GM19025 (cell line): ENCODE measurements around the gene RAB30.
A peak's percentile ranks its signal among the peaks of the same experiment; 100 is the strongest.

Experiments used
- ATAC-seq: cut with Tn5 transposase; IDR thresholded peaks from one replicate; pipeline ENCODE4 v1.9.1; 2021; ENCODE audit warnings: mild to moderate bottlenecking, low read depth, moderate library complexity; ENCODE audit not compliant: unreplicated experiment

The RAB30 gene

DNA sequence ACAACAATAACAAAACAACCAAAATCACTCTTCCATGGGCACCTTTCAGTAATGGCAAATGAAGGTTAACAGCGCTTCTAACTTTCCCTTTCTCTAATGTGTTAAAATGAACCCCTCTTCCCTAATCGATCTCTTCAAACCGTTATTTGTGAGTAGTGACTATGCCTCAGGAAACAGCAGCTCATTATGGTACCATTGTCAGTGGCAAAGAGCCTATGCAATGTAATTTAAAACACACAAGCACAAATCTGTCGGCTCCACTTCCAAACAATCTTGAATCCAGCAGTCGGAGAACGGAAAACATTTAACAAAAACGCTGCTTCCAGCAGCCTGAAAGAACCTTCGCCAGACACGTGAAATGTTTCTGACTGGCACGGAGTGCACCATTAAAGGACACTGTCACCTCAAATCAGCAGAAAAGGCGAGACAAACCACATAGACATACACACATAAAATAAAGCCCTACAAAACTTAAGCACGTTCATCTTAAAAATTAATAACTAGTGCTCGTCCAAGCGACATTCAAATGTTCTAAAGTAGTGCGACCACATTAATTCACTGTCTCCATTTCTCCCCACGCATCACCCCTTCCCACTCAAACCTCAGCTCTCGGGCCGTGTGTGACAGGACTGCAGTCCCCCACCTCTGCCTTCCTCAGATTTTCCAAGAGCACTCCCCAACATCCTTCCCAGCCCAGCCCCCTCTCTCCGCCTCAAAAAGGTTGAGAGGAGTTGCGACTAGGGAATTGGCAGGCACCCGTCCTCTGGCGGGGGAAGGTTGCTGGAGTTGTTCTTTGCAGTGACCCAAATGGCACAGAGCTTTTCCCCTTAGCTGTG, 748 bp downstream of the RAB30 start:
- ATAC-seq = no peak

DNA sequence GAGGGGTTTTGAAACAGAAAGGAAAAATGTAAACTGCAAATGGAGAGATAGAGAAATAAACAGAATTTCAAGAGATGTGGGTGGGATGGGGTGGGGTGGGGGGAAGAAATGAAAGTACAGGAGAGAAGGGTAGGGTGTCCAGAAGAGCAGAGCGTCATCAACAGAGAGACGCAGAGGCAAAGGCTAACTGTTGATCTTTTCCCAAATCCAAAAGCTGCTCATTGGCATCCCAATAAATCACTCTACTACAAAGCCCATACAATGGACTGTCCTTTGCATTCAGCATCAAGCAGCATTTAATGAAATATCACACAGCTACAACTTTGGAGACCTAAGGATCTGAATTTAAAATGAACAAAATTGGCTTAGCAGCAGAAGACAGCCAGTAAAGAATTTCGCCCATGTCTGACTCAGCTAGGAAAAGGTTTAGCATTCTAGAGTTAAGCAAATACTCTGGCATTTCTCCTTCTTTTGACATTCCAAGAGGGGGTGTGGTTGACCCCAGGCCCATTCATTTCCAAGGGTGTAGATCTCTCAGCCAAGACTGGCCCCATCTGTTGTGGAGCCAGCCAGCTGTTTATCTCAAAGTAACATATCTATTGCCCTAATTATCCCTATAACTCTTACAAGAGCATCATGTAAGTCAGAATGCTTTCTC, 1.5 kb downstream of the RAB30 start:
- no peak for ATAC-seq

DNA sequence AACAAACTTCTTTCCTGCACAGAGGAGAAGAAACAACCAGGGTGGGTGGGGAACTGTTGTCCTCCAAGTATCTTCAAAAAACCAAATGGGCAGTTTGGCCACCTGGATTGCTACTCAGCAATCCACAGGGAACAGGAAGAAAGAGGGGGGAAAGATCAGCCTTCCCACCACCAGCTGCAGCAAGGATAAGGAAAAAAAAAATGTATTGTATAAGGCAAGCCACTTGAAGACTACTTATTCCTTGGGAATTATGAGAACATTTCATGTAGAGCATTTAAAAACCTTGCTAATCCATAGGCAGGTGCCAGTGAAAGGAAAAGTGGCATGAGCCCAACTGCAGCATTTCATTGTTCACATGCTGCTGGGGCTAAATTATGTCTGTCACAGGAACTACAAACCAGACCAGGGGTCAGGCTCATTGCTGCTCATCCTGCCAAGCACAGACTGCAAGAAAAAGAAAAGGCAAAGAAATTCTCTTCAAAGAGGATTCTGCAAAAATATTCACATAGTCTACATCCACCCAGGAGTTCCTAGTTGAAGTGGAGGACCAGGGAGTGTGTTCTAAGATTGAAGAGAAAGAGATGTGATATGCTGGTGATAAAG, 2.2 kb downstream of the RAB30 start:
- ATAC-seq = no peak

DNA sequence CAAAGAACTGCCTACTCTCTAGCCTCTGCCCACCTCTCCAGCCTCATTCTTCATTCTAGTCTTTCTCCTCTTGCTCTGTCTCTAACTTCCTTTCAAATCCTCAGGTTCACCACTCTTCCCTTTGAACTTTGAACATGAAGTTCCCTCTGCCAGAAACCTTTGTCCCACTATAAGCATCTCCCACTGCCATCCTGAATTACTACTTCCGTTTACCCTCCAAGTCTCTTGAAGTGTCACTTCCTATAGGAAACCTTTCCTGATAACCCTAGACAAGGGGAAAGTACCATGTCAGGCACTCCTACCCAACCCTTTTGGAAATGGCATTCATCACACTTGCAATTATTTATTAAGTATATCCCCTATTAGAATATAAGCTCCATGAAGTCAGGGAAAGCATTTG, 3.1 kb downstream of the RAB30 start:
- ATAC-seq = no peak

DNA sequence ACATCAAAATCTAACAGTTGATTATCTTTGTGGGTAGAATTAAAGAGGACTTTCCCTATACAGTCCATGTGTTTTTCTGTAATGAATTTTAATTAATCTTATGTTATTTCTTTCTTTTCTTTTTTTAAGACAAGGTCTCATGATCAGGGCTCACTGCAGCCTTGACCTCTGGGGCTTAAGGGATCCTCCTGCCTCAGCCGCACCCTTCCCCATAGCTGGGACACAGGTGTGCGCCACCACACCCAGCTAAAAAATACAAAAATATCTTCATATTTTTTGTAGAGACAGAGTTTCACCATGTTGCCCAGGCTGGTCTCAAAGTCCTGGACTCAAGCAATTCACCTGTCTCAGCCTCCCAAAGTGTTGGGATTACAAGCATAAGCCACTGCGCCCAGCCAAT, 7.7 kb downstream of the RAB30 start:
- no peak for ATAC-seq

DNA sequence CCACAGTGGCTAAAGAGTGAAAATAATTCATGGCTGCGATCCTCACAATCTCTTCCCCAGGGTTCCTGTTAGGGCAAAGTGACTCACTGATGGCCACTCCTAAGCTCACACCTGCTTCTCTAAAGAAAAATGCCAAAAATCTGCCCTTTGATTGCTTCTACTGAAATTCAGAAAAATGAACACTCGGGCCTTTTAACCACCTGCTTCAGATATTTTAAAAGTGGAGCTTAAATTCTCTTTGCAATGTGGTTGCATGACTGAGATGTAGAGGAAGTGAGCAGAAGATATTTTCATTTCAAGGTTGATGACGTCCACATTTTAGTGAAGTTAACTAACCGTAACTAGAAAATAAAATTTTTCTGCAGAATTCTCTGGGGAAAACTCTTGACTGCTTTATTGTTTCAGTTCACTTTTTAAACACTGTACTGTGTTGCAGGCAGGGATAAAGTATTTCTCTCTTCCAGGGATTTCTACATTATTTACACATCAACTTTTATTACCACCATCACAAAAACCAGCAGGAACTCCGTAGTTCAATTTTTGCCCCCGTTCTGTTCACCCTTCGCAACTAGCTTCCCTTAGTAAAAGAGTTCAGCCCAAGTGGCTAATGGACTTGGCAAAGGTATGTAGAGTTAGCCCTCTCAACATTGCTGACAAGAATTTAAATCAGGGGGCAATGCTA, 8.5 kb downstream of the RAB30 start:
- peak; percentile 60 for ATAC-seq

DNA sequence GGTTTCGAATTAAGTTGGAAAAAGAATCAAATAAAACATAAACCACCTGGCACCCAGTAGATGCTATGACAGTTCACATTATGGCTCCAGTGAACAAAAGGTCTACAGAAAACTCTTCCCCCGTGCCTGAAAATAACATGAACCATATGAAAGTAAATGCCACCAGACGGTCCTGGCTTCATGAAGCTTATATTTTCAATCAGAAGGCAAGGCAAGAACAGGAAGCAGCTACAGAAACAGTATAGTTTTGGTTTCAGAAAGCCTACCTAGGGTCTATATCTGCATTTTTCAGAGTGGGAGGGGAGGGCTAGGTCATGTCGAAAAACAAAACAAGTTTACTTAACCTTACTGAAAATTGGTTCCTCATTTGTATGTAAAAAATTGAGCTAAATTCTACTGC, 9.8 kb downstream of the RAB30 start:
- peak; percentile 65 for ATAC-seq

DNA sequence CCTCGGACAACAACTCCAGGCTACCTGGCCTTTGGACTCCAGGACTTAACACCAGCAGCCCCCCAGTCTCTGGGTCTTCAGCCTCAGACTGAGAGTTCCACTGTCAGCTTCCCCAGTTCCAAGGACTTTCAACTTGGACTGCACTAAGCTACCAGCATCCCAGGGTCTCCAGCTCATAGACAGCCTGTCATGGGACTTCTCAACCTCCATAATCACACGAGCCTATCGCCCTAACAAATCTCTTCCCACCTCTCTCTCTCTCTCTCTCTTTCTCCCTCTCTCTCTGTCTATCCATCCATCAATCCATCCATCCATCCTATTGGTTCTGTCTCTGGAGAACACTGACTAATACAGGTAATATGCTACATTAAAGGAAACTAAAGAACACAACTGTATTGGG, 10.7 kb downstream of the RAB30 start:
- no peak for ATAC-seq

DNA sequence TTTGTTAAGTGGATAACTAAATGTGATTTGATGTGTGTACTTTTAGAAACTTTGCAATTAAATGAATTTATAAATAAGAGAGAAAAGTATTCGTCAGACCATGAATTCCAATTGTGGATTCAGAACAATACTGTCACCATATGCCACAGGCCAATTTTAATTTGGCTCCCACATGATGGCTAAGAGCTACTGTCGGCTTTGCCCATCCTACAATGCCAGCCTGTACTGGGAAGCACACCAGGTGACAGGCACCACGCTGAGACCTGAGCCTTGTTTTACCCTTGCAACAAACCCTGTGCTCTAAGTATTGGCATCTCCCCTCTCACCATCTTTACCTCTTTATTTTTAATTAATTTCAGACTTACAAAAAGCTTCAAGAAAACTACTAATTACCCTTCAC, 14.0 kb downstream of the RAB30 start:
- no peak for ATAC-seq

DNA sequence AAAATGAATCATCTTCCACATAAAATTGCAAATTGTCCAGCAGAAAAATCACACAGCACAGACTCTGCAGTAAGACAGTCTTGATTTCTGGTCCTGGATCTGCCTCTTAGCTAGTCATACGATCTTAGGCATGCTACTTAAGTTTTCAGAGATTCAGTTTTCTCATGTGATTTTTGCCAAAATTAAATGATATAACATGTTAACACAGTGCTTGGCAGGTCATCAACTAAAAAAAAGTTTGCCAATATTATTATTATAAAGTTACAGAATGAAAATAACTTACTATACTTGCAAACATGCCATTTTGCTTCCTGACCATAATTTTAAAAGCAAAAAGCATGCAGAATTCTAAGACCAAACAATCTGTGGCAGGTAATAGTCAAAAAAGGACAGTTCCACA, 15.1 kb downstream of the RAB30 start:
- ATAC-seq = no peak

DNA sequence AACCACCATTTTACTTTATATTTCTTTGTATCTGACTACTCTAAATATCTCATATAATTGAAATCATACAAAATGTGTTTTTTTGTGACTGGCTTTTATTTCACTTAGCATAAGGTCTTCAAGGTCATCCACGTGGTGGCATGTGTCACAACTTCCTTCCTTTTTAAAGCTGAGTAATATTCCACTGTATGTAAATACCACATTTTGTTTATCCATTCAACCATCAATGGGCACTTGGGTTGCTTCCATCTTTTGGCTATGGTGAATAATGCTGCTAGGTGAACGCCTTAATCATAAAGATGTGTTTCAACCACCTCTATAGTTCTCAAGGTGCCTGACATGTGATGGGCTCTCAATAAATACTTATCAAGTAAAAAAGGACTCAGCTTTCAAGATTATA, 15.5 kb downstream of the RAB30 start:
- ATAC-seq = no peak

DNA sequence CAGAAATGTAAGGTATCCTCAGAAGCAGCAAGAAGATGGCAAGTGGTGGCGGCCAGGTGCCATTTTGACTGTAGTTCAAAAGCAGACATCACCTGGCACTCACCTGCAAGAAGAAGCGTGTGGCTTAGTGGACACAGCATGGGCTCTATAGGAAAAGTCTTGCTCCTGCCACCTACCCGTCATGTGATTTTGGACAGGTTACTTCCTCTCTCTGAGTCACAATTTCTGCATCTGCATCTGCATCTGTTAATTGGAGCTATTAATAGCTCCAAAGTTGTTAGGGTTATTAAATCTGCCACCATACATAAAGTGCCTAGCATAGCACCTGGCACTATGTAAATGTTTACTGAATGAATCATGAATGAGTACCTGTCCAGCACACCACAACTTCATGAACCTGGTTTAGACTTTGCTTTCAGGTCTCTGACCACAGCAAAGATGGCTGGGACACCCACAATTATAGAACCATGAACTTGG, 16.8 kb downstream of the RAB30 start:
- ATAC-seq = no peak

DNA sequence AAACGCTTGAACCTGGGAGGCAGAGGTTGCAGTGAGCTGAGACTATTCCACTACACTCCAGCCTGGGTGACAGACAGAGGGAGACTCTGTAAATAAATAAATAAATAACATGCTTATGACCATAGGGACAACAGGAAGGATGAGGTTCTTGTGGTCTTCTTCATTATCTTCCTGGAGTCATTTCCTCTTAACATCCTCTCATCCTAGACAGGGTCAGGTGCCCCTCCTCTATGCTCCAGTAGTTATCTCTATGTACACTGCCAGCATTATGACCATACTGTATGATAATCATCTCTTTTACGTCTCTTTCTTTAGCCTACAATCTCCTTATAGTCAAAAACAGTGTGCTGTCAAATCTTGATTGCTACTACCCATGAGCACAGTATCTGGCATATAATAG, 17.7 kb downstream of the RAB30 start:
- peak; percentile 62 for ATAC-seq

DNA sequence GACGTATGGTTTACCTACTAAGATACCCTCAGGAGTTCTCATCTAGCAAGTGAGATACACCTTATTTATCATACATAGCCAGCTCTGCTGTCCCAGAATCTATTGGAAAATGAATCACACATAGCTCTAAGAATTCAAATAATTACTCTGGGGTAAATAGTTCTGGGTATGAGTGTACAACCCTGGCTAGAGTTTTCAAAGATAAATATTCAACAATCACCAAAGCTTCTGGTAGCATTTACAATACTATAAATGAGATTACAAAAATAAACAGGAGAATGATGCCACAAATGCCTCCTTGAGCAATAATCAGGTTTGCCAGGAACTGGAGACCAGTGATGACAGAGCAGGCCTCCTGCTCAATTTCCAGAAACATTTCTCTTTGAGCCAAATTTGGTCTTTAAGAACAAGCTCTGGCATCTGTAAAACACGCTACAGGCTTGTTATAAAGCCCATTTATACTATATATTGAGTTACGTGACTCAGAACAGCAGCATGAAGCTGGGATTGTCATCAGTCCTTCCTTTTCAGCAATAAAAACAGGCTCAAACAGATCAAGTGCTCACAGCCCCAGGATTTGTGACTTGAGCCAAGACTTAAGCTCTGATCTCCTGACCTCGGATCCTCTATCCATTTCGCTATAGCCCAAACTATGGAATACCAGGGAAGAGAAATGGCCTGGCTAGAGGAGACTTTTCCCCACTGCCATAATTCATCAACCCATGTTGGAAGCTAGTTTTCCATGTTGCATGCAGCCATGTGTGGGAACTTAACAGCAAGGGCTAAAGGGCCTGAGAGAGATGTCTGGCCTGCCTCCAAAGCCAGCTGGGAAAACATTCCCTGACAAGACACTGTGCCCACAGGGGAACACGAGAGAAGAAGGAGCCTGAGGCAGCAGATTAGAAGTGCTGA, 19.7 kb downstream of the RAB30 start:
- ATAC-seq = no peak

DNA sequence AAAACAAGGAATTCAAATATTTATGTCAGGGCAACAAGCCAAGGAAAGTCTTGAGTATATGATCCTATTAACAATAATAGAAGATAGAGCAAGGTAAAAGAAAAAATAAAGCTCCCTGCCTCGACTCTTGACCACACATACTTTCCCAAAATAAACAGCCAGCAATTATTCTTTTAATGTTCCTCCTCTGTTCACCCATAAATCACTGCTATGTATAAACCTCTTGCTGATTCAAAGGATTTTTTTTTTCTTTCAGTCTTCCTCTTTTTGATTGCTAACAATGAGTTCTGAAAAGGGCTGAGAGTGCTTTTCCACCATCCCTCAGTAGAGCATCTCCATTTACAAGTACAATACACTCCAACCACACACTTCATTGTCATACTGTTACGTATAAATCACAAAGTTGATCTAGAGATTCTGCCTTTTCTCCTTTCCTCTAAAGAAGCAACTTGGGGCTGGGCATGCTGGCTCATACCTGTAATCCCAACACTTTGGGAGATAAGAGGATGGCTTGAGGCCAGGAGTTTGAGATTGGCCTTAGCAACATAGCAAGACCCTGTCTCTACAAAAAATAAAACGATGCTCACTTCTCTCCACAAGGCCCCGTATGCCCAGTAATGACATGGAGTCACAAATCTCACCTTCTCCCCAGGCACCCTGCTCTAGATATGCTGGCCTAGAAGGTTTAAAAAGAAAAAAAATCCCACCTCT, 24.0 kb downstream of the RAB30 start:
- ATAC-seq = no peak

DNA sequence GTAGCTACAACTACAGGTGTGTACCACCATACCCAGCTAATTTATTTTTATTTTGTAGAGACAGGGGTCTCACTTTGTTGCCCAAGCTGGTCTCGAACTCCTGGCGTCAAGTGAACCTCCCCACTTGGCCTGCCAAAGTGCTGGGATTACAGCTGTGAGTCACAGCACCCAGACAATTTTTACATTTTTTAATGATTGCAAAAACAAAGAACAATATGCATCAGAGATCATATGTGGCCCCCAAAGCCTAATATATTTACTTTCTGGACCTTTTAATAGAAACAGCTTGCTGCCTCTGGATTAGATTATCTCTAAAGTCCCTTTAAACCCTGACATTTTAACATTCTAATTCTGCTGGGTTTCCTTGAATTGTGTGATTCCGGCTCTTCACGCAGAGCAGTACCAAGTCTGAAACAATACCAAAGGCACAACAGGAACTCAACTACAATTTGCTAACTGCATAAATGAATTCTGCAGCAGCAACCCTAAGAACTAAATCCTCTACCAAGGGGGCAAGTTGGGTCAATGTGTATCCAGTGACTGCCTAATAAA, 25.0 kb downstream of the RAB30 start:
- no peak for ATAC-seq

DNA sequence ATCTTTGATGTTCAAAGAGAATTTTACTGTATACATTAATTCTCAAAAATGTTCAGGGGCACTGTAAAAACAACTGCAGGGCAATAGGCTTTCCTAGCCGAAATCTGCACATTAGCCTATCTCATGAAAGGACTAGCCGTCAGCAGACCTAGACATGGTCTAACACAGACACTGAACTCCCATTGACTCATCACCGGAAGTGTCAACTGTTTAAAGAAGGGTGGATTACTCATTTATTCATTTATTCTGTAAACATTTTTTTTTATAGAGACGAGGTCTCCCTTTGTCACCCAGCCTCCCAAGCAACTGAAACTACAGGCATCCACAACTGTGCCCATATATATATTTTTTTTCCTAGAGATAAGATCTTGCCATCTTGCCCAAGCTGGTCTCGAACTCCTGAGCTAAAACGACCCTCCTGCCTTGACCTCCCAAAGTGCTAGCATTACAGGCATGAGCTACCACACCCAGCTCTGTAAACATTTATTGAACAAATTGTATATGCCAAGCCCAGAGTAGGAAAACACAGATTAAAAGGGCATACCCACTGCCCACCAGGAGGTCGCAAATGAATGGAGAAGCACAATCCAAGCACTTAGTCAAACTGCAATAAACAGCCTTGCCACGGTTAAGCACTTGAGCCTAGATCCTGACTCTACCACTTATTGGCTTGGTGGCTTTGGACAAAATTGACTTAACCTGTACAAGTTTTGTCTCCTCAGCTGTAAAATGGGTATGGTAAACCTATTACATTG, 26.6 kb downstream of the RAB30 start:
- peak; percentile 66 for ATAC-seq

DNA sequence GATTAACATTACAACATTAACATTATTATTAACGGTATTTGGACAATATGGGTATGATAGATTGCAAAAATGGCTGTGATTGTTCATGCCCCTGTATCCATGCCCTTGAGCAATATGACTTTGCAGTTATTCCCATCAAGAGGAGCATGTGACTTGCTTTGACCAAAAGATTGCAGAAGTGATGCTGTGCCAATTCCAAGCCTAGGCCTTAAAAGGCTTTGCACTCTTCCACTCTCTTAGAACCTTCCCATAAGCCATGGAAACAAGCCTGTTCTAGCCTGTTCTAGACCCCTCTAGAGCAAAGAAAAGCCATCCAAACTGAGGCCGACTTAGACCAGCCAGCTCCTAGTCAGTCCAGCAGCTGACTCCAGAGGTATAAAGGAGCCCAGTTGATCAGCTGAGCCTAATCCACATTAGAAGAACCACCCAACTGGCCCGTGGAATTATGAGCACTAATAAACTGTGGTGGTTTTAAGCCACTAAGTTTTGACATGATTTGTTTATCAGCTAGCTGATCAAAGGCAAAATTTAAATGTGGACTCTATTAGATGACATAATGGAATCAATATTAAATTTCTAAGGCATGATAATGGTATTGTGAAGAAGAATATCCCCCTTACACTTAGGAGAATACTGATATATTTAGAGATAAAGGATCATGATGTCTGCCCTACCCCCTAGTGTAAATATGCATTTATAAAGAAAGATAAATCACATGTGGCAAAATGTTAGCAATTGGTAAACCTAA, 28.6 kb downstream of the RAB30 start:
- no peak for ATAC-seq
